ENCODE results near the gene TICRR. TPM values are rescaled to one million over a fixed set of nuclear protein-coding genes. Genes with fewer than 3 reads are reported as not detected.

Gene TICRR
- total RNA-seq, result 3.2 and 8.7 TPM in 2 replicates

GRCh38 chr15:89575146-89575655, at the start of gene TICRR:
Gene TICRR, plus strand, starts transcription at chr15:89575469. Its CDS starts 118 bp downstream, at chr15:89575587.

GRCh38 chr15:89654847-89655805, 79.9 kb downstream of the TICRR start, which contains the start of gene KIF7:
Gene KIF7, minus strand, starts transcription at chr15:89655467. Its CDS starts 2,537 bp downstream, at chr15:89652930.

Other genes starting within 250 kb of the TICRR start
- 95.2 and 170 TPM in 2 replicates for gene POLG, start 240.6 kb upstream of the TICRR start, total RNA-seq
- gene RHCG, start 78.9 kb upstream of the TICRR start, total RNA-seq, result not detected in 2 replicates
- gene KIF7, start 80.0 kb downstream of the TICRR start, total RNA-seq, result 14.1 and 18.0 TPM in 2 replicates
- 0.12 and 0.22 TPM in 2 replicates for gene PLIN1, start 103.9 kb downstream of the TICRR start, total RNA-seq
- 5.8 and 9.1 TPM in 2 replicates for gene PEX11A, start 115.3 kb downstream of the TICRR start, total RNA-seq
- under 0.01 TPM in 2 replicates for gene WDR93, start 115.3 kb downstream of the TICRR start, total RNA-seq
- gene MESP1, start 175.8 kb downstream of the TICRR start, total RNA-seq, result 0.44 and 1.1 TPM in 2 replicates
- gene MESP2, start 200.9 kb downstream of the TICRR start, total RNA-seq, result 0.55 and 0.75 TPM in 2 replicates
- gene ANPEP, start 239.4 kb downstream of the TICRR start, total RNA-seq, result 121 and 123 TPM in 2 replicates

All from uterine smooth muscle cell (primary cell).